Spleen (tissue), 7 donors: ENCODE measurements around the gene ARAP3.

Experiments
- POLR2A ChIP-seq, 3 donors: fragments of 450-650 bp; IDR thresholded peaks; one replicate each; pipeline ENCODE4 v1.5.1; 2017; ENCODE audit warnings: antibody characterized with exemption in 3 of 3, mild to moderate bottlenecking in 1 of 3
- TF ChIP-seq, protein P1 (sequence below), 11 experiments: fragments of 200-600 bp in 7 of 11; fragments of 450-650 bp in 4 of 11; sonication (generic) in 4 of 11; IDR thresholded peaks in 8 of 11; conservative IDR thresholded peaks in 3 of 11; 1 replicate in 7 of 11; 2 replicates in 4 of 11; pipeline versions ENCODE4 v1.4.0 to v1.8.0; 2016 to 2021; ENCODE audit warnings: antibody characterized with exemption in 11 of 11, inconsistent platforms in 4 of 11, mild to moderate bottlenecking in 1 of 11
- donor health status: DM: no; HTN: no; CAD: no; lungs with moderate emphysema.
- donor health status: DM: no; HTN: no; CAD: no.
- donor health status: DM: no; HTN: no; CAD: no.

DNA sequence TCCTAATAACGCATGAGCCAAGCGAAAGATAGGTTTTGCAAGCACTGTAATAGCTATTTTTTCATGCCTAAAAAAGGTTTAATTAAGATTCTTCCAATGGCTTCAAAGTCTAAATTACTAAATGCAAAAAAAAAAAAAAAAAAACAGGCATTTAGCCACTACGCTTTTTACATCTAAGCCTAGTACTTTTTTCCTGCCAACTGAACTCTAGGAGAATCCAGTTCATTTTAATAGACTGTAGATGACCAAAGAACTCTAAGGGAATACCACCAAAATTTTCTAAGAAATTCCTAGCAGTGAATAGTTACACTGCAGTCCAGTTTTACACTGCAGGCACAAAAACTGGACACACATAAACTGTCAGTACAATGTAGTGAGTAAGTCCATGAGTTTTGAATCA lies 73.0 kb downstream of the ARAP3 start:
- TF ChIP-seq, protein P1, sequence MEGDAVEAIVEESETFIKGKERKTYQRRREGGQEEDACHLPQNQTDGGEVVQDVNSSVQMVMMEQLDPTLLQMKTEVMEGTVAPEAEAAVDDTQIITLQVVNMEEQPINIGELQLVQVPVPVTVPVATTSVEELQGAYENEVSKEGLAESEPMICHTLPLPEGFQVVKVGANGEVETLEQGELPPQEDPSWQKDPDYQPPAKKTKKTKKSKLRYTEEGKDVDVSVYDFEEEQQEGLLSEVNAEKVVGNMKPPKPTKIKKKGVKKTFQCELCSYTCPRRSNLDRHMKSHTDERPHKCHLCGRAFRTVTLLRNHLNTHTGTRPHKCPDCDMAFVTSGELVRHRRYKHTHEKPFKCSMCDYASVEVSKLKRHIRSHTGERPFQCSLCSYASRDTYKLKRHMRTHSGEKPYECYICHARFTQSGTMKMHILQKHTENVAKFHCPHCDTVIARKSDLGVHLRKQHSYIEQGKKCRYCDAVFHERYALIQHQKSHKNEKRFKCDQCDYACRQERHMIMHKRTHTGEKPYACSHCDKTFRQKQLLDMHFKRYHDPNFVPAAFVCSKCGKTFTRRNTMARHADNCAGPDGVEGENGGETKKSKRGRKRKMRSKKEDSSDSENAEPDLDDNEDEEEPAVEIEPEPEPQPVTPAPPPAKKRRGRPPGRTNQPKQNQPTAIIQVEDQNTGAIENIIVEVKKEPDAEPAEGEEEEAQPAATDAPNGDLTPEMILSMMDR (IDR thresholded peaks at IDR 0.05 in 8 of 11, conservative IDR thresholded peaks at IDR 0.05 in 3 of 11): no peak
- TF ChIP-seq POLR2A (IDR thresholded peaks at IDR 0.05): no peak
